Measurements from ENCODE around the gene ELK4. TPM values are rescaled to one million over a fixed set of nuclear protein-coding genes. Genes with fewer than 3 reads are reported as not detected.

ELK4 gene
- total and polyA plus RNA-seq, 2 donors (not counting 3 experiments of a cell fraction or from before 2014, with no cell fraction given): 8.7 to 107 TPM

- Histone ChIP-seq H3K79me2 (ENCODE audit: control insufficient read depth, insufficient read depth, low read length) (peaks cover 31% of the 10 kb centered on the region), H3K9me3 (replicated peaks; ENCODE audit: control insufficient read depth, insufficient read depth, low read length) (no peaks in the 10 kb centered on the region), H3K36me3 (ENCODE audit: control insufficient read depth in 2 of 2, extremely low read depth in 1 of 2, insufficient read depth in 2 of 2, low read length in 2 of 2) (peaks cover 27 to 31% of the 10 kb centered on the region in 2 experiments), H3K4me2 (ENCODE audit: insufficient read depth, low read length) (no peak overlapping the region), H3K9me1 (replicated peaks; ENCODE audit: control insufficient read depth, extremely low read depth, insufficient read depth, low read length) (no peaks in the 10 kb centered on the region), H2AFZ (ENCODE audit: low read depth, low read length) (no peak overlapping the region), H3K27me3 (ENCODE audit: control insufficient read depth in 2 of 2, insufficient read depth in 2 of 2, low read length in 2 of 2) (no peaks in the 10 kb centered on the region), H4K20me1 (replicated peaks; ENCODE audit: control insufficient read depth, extremely low read depth, insufficient read depth, low read length) (no peaks in the 10 kb centered on the region), H3K27ac (ENCODE audit: insufficient read depth, low read depth, low read length) (no peak overlapping the region), H3K4me3 (replicated peaks in 1 of 3; ENCODE audit: insufficient read depth in 1 of 3, low read depth in 1 of 3, low read length in 3 of 3) (no peak overlapping the region), H3K4me1 (ENCODE audit: control insufficient read depth, extremely low read depth, insufficient read depth, low read length) (peaks cover 2% of the 10 kb centered on the region), H3K9ac (replicated peaks; ENCODE audit: extremely low read depth, insufficient read depth, low read length) (no peak overlapping the region)
- DNase-seq (ENCODE audit: low read depth, low spot score) (no peak), FAIRE-seq (no peak)
- intact Hi-C loops (cut with micrococcal nuclease): no loop called here
- dilution Hi-C loops (cut with MboI; ENCODE audit: extremely low pct_ligation_motif_present, low sequenced_read_pairs): no loop called here
- TF ChIP-seq, protein P1, sequence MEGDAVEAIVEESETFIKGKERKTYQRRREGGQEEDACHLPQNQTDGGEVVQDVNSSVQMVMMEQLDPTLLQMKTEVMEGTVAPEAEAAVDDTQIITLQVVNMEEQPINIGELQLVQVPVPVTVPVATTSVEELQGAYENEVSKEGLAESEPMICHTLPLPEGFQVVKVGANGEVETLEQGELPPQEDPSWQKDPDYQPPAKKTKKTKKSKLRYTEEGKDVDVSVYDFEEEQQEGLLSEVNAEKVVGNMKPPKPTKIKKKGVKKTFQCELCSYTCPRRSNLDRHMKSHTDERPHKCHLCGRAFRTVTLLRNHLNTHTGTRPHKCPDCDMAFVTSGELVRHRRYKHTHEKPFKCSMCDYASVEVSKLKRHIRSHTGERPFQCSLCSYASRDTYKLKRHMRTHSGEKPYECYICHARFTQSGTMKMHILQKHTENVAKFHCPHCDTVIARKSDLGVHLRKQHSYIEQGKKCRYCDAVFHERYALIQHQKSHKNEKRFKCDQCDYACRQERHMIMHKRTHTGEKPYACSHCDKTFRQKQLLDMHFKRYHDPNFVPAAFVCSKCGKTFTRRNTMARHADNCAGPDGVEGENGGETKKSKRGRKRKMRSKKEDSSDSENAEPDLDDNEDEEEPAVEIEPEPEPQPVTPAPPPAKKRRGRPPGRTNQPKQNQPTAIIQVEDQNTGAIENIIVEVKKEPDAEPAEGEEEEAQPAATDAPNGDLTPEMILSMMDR (IDR thresholded peaks at IDR 0.05; ENCODE audit: extremely low read depth in 1 of 2, insufficient read depth in 1 of 2, low read depth in 1 of 2, low read length in 2 of 2): no peak
- no peak for TF ChIP-seq JUN (IDR thresholded peaks at IDR 0.05; ENCODE audit: borderline replicate concordance, insufficient read depth, insufficient read length, low read depth)
- BruUV-seq (replicated peaks): no TSS peak
- CTCF ChIA-PET: interaction anchor here (1.2 to 2.2 kb wide), 2 partner anchors 18 to 39 kb away, joined by 3 to 5 read pairs; no protein-coding TSS in a partner anchor
- POLR2A ChIA-PET: no interaction called here
These were observed 12.4 kb downstream of the ELK4 start for GRCh38 chr1:205619376-205619775.

- Histone ChIP-seq H3K4me2 (ENCODE audit: insufficient read depth, low read length) (no peak overlapping the region), H3K4me1 (ENCODE audit: control insufficient read depth, extremely low read depth, insufficient read depth, low read length) (peaks cover 7% of the 10 kb centered on the region), H3K4me3 (replicated peaks in 1 of 3; ENCODE audit: insufficient read depth in 1 of 3, low read depth in 1 of 3, low read length in 3 of 3) (no peak overlapping the region), H4K20me1 (replicated peaks; ENCODE audit: control insufficient read depth, extremely low read depth, insufficient read depth, low read length) (no peaks in the 10 kb centered on the region), H3K36me3 (ENCODE audit: control insufficient read depth in 2 of 2, extremely low read depth in 1 of 2, insufficient read depth in 2 of 2, low read length in 2 of 2) (peaks cover 31 to 39% of the 10 kb centered on the region in 2 experiments), H3K9ac (replicated peaks; ENCODE audit: extremely low read depth, insufficient read depth, low read length) (no peak overlapping the region), H2AFZ (ENCODE audit: low read depth, low read length) (no peak overlapping the region), H3K9me3 (replicated peaks; ENCODE audit: control insufficient read depth, insufficient read depth, low read length) (no peaks in the 10 kb centered on the region), H3K79me2 (ENCODE audit: control insufficient read depth, insufficient read depth, low read length) (peaks cover 34% of the 10 kb centered on the region), H3K27me3 (ENCODE audit: control insufficient read depth in 2 of 2, insufficient read depth in 2 of 2, low read length in 2 of 2) (no peaks in the 10 kb centered on the region), H3K9me1 (replicated peaks; ENCODE audit: control insufficient read depth, extremely low read depth, insufficient read depth, low read length) (no peaks in the 10 kb centered on the region), H3K27ac (ENCODE audit: insufficient read depth, low read depth, low read length) (no peak overlapping the region)
- FAIRE-seq: no peak
- no peak for DNase-seq (ENCODE audit: low read depth, low spot score)
- ChIA-PET CTCF (interaction anchor here (0.9 to 1.8 kb wide), 2 partner anchors 25 to 41 kb away, joined by 3 to 4 read pairs; no protein-coding TSS in a partner anchor), POLR2A (no interaction called here)
- dilution Hi-C loops (cut with MboI; ENCODE audit: extremely low pct_ligation_motif_present, low sequenced_read_pairs): no loop called here
- intact Hi-C loops (cut with micrococcal nuclease): no loop called here
- TF ChIP-seq JUN (IDR thresholded peaks at IDR 0.05; ENCODE audit: borderline replicate concordance, insufficient read depth, insufficient read length, low read depth) (no peak), POLR2A (IDR thresholded peaks at IDR 0.05; ENCODE audit: low read depth, low read length) (no peak), EZH2 (IDR thresholded peaks at IDR 0.05; ENCODE audit: borderline replicate concordance, low read depth, low read length, severe bottlenecking) (no peak), POLR2AphosphoS5 (IDR thresholded peaks at IDR 0.05; ENCODE audit: insufficient read depth, low read depth, low read length) (no peak), GATA2 (IDR thresholded peaks at IDR 0.05; ENCODE audit: insufficient read depth, insufficient read length, low read depth, low read length) (no peak), MAX (IDR thresholded peaks at IDR 0.05; ENCODE audit: insufficient read depth, insufficient read length) (no peak), FOS (IDR thresholded peaks at IDR 0.05; ENCODE audit: borderline replicate concordance, insufficient read depth, low read length) (no peak), MYC (IDR thresholded peaks at IDR 0.05; ENCODE audit: low read depth, low read length) (no peak)
- TF ChIP-seq, protein P1 (IDR thresholded peaks at IDR 0.05; ENCODE audit: extremely low read depth in 1 of 2, insufficient read depth in 1 of 2, low read depth in 1 of 2, low read length in 2 of 2): no peak
- BruUV-seq (replicated peaks): no TSS peak
These were observed 15.1 kb downstream of the ELK4 start for GRCh38 chr1:205616563-205617293.
